ENCODE results near the gene LIPT2. TPM values are rescaled to one million over a fixed set of nuclear protein-coding genes. Genes with fewer than 3 reads are reported as not detected.

The LIPT2 gene
- total and polyA plus RNA-seq, 2 donors (not counting 3 experiments of a cell fraction or from before 2014, with no cell fraction given) = 1.7 to 4.1 TPM

DNA sequence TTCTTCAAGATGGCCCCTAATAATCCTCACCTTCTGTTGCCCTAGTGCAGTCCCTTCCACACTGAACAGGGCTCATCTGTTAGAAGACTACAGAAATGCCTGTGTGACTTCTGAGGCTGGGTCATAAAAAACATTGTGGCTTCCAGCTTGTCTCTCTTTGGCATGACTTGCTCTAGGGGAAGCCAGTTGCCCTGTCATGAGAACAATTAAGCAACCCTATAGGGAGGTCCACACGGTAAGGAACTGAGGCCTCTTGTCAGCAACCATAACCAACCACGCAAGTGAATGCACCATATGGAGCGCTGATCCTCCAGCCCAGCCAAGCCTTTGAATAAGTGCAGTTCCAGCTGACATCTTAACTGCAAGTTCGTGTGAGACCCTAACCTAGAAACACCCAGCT lies 2.6 kb downstream of the LIPT2 start:
- no peak overlapping the region for H3K9ac ChIP-seq (replicated peaks; ENCODE audit: extremely low read depth, insufficient read depth, low read length)
- peaks cover 4% of the 10 kb centered on the region for H3K4me1 ChIP-seq (ENCODE audit: control insufficient read depth, extremely low read depth, insufficient read depth, low read length)
- FAIRE-seq = no peak
- intact Hi-C loops (cut with micrococcal nuclease) (no loop called here), dilution Hi-C loops (cut with MboI; ENCODE audit: extremely low pct_ligation_motif_present, low sequenced_read_pairs) (no loop called here)
- H3K36me3 ChIP-seq (ENCODE audit: control insufficient read depth in 2 of 2, extremely low read depth in 1 of 2, insufficient read depth in 2 of 2, low read length in 2 of 2) = no peaks in the 10 kb centered on the region
- CTCF ChIA-PET = no interaction called here
- no peak overlapping the region for H3K4me2 ChIP-seq (ENCODE audit: insufficient read depth, low read length)
- no peak overlapping the region for H2AFZ ChIP-seq (ENCODE audit: low read depth, low read length)
- no peaks in the 10 kb centered on the region for H3K9me3 ChIP-seq (replicated peaks; ENCODE audit: control insufficient read depth, insufficient read depth, low read length)
- H3K27me3 ChIP-seq (ENCODE audit: control insufficient read depth in 2 of 2, insufficient read depth in 2 of 2, low read length in 2 of 2) = peaks cover 0 to 7% of the 10 kb centered on the region in 2 experiments
- no peak overlapping the region for H3K4me3 ChIP-seq (replicated peaks in 1 of 3; ENCODE audit: insufficient read depth in 1 of 3, low read depth in 1 of 3, low read length in 3 of 3)
- no peaks in the 10 kb centered on the region for H4K20me1 ChIP-seq (replicated peaks; ENCODE audit: control insufficient read depth, extremely low read depth, insufficient read depth, low read length)
- DNase-seq (ENCODE audit: low read depth, low spot score) = no peak
- no peaks in the 10 kb centered on the region for H3K9me1 ChIP-seq (replicated peaks; ENCODE audit: control insufficient read depth, extremely low read depth, insufficient read depth, low read length)
- no peak for TF ChIP-seq FOS (IDR thresholded peaks at IDR 0.05; ENCODE audit: borderline replicate concordance, insufficient read depth, low read length)
- no peak for TF ChIP-seq EZH2 (IDR thresholded peaks at IDR 0.05; ENCODE audit: borderline replicate concordance, low read depth, low read length, severe bottlenecking)
- TF ChIP-seq MYC (IDR thresholded peaks at IDR 0.05; ENCODE audit: low read depth, low read length) = no peak
- no peak for TF ChIP-seq GATA2 (IDR thresholded peaks at IDR 0.05; ENCODE audit: insufficient read depth, insufficient read length, low read depth, low read length)
- TF ChIP-seq, protein P1, sequence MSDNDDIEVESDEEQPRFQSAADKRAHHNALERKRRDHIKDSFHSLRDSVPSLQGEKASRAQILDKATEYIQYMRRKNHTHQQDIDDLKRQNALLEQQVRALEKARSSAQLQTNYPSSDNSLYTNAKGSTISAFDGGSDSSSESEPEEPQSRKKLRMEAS (IDR thresholded peaks at IDR 0.05; ENCODE audit: insufficient read depth, insufficient read length) = no peak
- TF ChIP-seq JUN (IDR thresholded peaks at IDR 0.05; ENCODE audit: borderline replicate concordance, insufficient read depth, insufficient read length, low read depth) = no peak
- TF ChIP-seq, protein P2, sequence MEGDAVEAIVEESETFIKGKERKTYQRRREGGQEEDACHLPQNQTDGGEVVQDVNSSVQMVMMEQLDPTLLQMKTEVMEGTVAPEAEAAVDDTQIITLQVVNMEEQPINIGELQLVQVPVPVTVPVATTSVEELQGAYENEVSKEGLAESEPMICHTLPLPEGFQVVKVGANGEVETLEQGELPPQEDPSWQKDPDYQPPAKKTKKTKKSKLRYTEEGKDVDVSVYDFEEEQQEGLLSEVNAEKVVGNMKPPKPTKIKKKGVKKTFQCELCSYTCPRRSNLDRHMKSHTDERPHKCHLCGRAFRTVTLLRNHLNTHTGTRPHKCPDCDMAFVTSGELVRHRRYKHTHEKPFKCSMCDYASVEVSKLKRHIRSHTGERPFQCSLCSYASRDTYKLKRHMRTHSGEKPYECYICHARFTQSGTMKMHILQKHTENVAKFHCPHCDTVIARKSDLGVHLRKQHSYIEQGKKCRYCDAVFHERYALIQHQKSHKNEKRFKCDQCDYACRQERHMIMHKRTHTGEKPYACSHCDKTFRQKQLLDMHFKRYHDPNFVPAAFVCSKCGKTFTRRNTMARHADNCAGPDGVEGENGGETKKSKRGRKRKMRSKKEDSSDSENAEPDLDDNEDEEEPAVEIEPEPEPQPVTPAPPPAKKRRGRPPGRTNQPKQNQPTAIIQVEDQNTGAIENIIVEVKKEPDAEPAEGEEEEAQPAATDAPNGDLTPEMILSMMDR (IDR thresholded peaks at IDR 0.05; ENCODE audit: extremely low read depth in 1 of 2, insufficient read depth in 1 of 2, low read depth in 1 of 2, low read length in 2 of 2) = no peak
- TF ChIP-seq POLR2AphosphoS5 (IDR thresholded peaks at IDR 0.05; ENCODE audit: insufficient read depth, low read depth, low read length) = no peak
- TF ChIP-seq POLR2A (IDR thresholded peaks at IDR 0.05; ENCODE audit: low read depth, low read length) = no peak
- BruUV-seq (replicated peaks) = no TSS peak
- no peak overlapping the region for H3K27ac ChIP-seq (ENCODE audit: insufficient read depth, low read depth, low read length)
- no peaks in the 10 kb centered on the region for H3K79me2 ChIP-seq (ENCODE audit: control insufficient read depth, insufficient read depth, low read length)
- POLR2A ChIA-PET = no interaction called here
